H1 (cell line): ENCODE results near the gene PLEKHN1.

Experiments used
- ASH2L ChIP-seq: fragments of 200-600, 300-600 bp; sonication (generic); IDR thresholded peaks from one replicate; pipeline ENCODE4 v1.7.1; 2017; ENCODE audit warnings: low read length
- CHD1 ChIP-seq: IDR thresholded peaks from 2 replicates; pipeline ENCODE4 v1.6.1; 2012; ENCODE audit warnings: low read depth, low read length, improper control_type of control experiment
- CTCF ChIP-seq, 3 experiments: IDR thresholded peaks; 1 replicate in 2 of 3; 2 replicates in 1 of 3; pipeline versions ENCODE4 v1.5.1 to v1.6.1; 2011; ENCODE audit warnings: low read length in 3 of 3, mild to moderate bottlenecking in 3 of 3, inconsistent platforms in 2 of 3, low read depth in 1 of 3, moderate library complexity in 1 of 3; ENCODE audit not compliant: insufficient read depth in 1 of 3; ENCODE audit errors: control extremely low read depth in 1 of 3
- EP300 ChIP-seq, 2 experiments: IDR thresholded peaks; 1 replicate in 1 of 2; 2 replicates in 1 of 2; pipeline ENCODE4 v1.6.1; 2011 to 2012; ENCODE audit warnings: low read depth in 2 of 2, low read length in 2 of 2, mild to moderate bottlenecking in 2 of 2, borderline replicate concordance in 1 of 2, inconsistent platforms in 1 of 2, moderate library complexity in 1 of 2
- EZH2 ChIP-seq: fragments of 200-600 bp; sonication (generic); IDR thresholded peaks from 2 replicates; pipeline ENCODE4 v1.7.1; 2012; ENCODE audit warnings: low read depth, mild to moderate bottlenecking, moderate library complexity, low read length, inconsistent platforms; ENCODE audit not compliant: severe bottlenecking
- PHF8 ChIP-seq: fragments of 200-600 bp; sonication (generic); conservative IDR thresholded peaks from 2 replicates; pipeline ENCODE4 v1.7.1; 2012; ENCODE audit warnings: low read depth, mild to moderate bottlenecking, inconsistent platforms, low read length, moderate library complexity
- POLR2A ChIP-seq, 2 experiments: IDR thresholded peaks; 1 replicate in 1 of 2; 2 replicates in 1 of 2; pipeline ENCODE4 v1.6.1; 2011; ENCODE audit warnings: low read depth in 2 of 2, low read length in 2 of 2, mild to moderate bottlenecking in 2 of 2; ENCODE audit errors: control extremely low read depth in 1 of 2
- POLR2AphosphoS5 ChIP-seq: IDR thresholded peaks from 2 replicates; pipeline ENCODE4 v1.6.1; 2011; ENCODE audit warnings: low read depth, low read length
- SIN3A ChIP-seq, 2 experiments: IDR thresholded peaks in 1 of 2; conservative IDR thresholded peaks in 1 of 2; 2 replicates each; pipeline ENCODE4 v1.6.1; 2011 to 2012; ENCODE audit warnings: low read length in 2 of 2, improper control_type of control experiment in 1 of 2, low read depth in 1 of 2, mild to moderate bottlenecking in 1 of 2

- TF ChIP-seq POLR2A (IDR thresholded peaks at IDR 0.05; ENCODE audit: control extremely low read depth in 1 of 2, low read depth in 2 of 2, low read length in 2 of 2) = no peak
- no peak for TF ChIP-seq EZH2
- TF ChIP-seq CHD1 = no peak
- no peak for TF ChIP-seq EP300 (IDR thresholded peaks at IDR 0.05; ENCODE audit: borderline replicate concordance in 1 of 2, low read depth in 2 of 2, low read length in 2 of 2)
- TF ChIP-seq CTCF (IDR thresholded peaks at IDR 0.05; ENCODE audit: control extremely low read depth in 1 of 3, insufficient read depth in 1 of 3, low read depth in 1 of 3, low read length in 3 of 3) = no peak
- no peak for TF ChIP-seq ASH2L
- TF ChIP-seq PHF8 = no peak
- TF ChIP-seq SIN3A (conservative IDR thresholded peaks at IDR 0.05 in 1 of 2, IDR thresholded peaks at IDR 0.05 in 1 of 2; ENCODE audit: low read depth in 1 of 2, low read length in 2 of 2) = no peak
- TF ChIP-seq POLR2AphosphoS5 = no peak
Observed at GRCh38 chr1:943545-944340, 22.5 kb upstream of the PLEKHN1 start.
